ENCODE data around the gene TSC22D3.

TSC22D3 gene

DNA sequence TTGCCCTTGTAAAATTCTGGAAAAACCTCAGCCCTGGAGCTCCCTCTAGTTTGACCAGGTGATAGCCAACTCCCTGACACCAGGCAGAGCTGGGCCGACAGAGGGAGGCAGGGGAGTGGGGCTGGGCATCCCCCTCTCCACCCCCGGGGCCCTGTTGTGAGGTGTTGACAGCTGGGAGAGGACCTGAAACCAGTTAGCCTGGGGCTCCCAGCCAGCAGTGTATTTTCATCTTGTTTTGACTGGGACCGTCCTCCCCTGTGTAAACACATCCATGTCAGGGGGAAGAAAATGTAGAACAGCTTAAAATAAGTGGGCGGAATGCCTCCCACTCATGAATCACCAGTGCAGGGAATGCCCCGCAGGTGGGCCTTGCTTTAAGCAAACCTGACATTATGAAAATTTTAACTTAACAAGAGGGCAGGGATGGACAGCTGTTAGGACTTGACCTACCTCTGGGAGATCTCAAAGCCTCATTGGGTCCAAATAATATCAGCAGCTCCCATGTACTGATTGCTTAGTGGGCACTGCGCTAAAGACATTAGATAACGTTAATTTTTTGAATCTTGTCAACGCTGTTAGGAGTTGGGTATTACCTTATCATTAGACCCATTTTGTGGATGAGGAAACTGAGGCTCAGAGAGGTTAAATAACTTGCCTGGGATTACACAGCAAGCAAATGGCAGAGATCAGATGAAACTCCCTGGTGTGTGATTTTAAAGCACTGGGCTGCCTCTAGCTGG lies 45.9 kb downstream of the TSC22D3 start:
- TF ChIP-seq, protein P1, sequence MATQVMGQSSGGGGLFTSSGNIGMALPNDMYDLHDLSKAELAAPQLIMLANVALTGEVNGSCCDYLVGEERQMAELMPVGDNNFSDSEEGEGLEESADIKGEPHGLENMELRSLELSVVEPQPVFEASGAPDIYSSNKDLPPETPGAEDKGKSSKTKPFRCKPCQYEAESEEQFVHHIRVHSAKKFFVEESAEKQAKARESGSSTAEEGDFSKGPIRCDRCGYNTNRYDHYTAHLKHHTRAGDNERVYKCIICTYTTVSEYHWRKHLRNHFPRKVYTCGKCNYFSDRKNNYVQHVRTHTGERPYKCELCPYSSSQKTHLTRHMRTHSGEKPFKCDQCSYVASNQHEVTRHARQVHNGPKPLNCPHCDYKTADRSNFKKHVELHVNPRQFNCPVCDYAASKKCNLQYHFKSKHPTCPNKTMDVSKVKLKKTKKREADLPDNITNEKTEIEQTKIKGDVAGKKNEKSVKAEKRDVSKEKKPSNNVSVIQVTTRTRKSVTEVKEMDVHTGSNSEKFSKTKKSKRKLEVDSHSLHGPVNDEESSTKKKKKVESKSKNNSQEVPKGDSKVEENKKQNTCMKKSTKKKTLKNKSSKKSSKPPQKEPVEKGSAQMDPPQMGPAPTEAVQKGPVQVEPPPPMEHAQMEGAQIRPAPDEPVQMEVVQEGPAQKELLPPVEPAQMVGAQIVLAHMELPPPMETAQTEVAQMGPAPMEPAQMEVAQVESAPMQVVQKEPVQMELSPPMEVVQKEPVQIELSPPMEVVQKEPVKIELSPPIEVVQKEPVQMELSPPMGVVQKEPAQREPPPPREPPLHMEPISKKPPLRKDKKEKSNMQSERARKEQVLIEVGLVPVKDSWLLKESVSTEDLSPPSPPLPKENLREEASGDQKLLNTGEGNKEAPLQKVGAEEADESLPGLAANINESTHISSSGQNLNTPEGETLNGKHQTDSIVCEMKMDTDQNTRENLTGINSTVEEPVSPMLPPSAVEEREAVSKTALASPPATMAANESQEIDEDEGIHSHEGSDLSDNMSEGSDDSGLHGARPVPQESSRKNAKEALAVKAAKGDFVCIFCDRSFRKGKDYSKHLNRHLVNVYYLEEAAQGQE (IDR thresholded peaks at IDR 0.05; ENCODE audit: insufficient read depth in 1 of 2, low read depth in 2 of 2, low read length in 2 of 2) = no peak
- TF ChIP-seq FOXP2 (optimal IDR thresholded peaks at IDR 0.05; ENCODE audit: borderline replicate concordance, extremely low read depth, extremely low read length, insufficient read depth) = peak; percentile 81

DNA sequence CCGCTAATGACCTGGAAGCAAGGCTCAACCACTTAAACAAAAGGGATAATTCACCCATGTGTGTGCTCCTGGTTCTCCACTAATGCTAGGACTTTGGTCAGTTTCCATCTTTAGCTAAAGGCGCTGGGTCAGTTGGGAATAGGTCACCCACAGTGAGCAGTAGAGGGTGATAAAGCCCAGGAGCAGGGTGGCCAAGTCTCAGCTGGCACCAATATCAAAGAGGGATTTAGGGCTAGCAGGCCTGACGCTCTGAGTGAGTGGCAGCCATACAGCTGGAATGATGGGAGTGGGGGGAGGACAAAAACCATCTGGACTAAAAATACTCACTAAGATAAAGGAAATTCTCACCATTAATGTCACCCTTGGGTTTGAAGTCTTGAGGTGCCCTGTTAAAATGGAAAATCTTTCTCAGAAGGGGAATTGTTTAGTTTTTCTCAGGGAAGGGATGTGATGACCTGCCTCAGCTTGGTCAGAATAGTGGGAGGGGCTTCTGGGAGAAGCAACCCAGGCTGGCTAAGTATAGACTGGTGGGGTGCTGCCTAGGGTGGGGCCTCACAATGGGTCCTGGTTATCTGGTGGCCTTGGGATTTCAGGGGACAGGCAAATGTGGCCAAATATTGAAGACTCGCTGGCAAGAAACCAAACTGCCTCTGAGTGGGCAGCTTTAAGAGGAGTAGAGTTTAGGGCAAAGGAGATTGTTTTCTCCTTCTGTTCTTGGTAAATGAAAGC lies 47.1 kb downstream of the TSC22D3 start:
- TF ChIP-seq SIN3A (IDR thresholded peaks at IDR 0.05; ENCODE audit: borderline replicate concordance, insufficient read depth, low read length) (no peak), POLR2AphosphoS5 (IDR thresholded peaks at IDR 0.05; ENCODE audit: low read depth, low read length) (no peak), TAF1 (IDR thresholded peaks at IDR 0.05; ENCODE audit: borderline replicate concordance, insufficient read depth, low read length) (no peak), FOXP2 (optimal IDR thresholded peaks at IDR 0.05; ENCODE audit: borderline replicate concordance, extremely low read depth, extremely low read length, insufficient read depth) (no peak)
- TF ChIP-seq, protein P1 (IDR thresholded peaks at IDR 0.05; ENCODE audit: insufficient read depth in 1 of 2, low read depth in 2 of 2, low read length in 2 of 2) = no peak

DNA sequence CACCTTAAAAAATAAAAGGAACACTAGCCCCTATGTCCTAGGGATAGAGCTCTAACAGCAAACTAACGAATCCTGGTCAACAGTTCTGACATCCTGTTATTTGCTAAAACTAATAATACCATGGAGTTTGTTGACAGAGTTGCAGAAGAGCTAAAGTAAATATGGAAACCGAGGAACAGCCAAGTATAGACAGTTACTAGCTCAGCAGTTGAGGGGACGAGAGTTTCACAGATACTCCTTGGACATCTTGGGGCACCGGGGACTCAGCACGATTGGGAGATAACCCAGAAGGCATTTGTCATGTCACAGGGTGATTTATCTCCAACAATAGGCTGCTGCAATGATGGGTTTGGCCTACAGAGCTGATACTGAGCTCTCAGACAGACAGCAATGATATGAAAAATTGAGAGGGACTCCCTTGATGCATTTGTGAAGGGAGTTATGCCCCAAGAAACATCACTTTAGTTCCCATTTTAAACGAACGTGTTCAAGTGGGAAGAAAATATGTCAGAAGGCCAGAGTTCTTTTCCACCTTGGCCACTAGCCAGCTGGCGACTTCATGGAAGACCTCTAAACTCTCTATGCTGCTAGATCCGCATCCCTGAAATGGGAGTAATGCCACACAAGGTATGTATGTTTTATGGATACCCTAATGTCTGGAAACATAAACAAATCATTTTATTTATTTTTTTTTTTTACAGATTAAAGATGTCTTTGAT lies 48.6 kb downstream of the TSC22D3 start:
- no peak for TF ChIP-seq TAF1 (IDR thresholded peaks at IDR 0.05; ENCODE audit: borderline replicate concordance, insufficient read depth, low read length)
- TF ChIP-seq FOXP2 (optimal IDR thresholded peaks at IDR 0.05; ENCODE audit: borderline replicate concordance, extremely low read depth, extremely low read length, insufficient read depth) = no peak
- TF ChIP-seq, protein P1 (IDR thresholded peaks at IDR 0.05; ENCODE audit: insufficient read depth in 1 of 2, low read depth in 2 of 2, low read length in 2 of 2) = no peak
- TF ChIP-seq POLR2AphosphoS5 (IDR thresholded peaks at IDR 0.05; ENCODE audit: low read depth, low read length) = no peak
- TF ChIP-seq SIN3A (IDR thresholded peaks at IDR 0.05; ENCODE audit: borderline replicate concordance, insufficient read depth, low read length) = no peak

DNA sequence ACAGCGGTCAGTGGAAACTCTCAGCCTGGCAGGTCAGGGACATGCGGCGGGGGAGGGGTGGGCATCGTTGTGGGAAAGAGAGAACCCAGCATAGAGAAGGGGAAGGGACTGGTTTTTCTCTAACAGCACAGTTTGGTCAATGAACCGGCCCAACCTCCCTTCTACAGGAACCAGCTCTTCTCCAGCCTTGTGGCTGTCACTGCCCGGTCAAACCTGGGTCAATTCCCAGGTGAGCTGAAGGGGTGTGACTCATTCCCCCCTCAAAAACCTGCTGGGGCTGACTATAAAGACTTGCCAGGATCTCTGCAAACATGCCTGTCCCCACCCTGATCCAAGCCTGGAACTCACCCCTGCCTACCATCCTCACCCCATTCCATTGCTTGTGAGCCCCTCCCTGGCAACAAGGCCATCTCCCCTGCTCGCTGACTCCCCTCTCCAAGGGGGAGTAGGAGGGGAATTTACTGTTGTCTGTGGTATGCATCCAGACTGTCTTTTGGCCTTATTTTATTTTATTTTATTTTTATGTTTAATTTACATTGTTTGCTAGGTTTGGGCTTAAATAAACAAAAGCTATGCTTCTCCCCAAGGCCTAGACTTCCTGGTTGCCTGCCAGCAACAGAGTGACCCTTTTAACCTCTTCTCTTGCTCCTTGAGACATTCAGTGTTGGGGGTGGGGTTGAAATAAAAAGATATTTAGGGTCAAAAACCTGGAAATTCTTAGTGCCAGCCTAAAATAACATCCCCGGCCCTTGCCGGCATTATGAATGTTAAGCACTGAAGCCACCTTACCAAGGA lies 49.6 kb downstream of the TSC22D3 start:
- TF ChIP-seq, protein P1 (IDR thresholded peaks at IDR 0.05; ENCODE audit: insufficient read depth in 1 of 2, low read depth in 2 of 2, low read length in 2 of 2) = no peak
- TF ChIP-seq TAF1 (IDR thresholded peaks at IDR 0.05; ENCODE audit: borderline replicate concordance, insufficient read depth, low read length) (no peak), SIN3A (IDR thresholded peaks at IDR 0.05; ENCODE audit: borderline replicate concordance, insufficient read depth, low read length) (no peak), FOXP2 (optimal IDR thresholded peaks at IDR 0.05; ENCODE audit: borderline replicate concordance, extremely low read depth, extremely low read length, insufficient read depth) (no peak), POLR2AphosphoS5 (IDR thresholded peaks at IDR 0.05; ENCODE audit: low read depth, low read length) (no peak)

Measured in PFSK-1 (cell line).